HG03354 (cell line): ENCODE measurements around the gene NDST1.

Source experiments
- ATAC-seq: cut with Tn5 transposase; IDR thresholded peaks from one replicate; pipeline ENCODE4 v1.9.1; 2021; ENCODE audit warnings: mild to moderate bottlenecking; ENCODE audit not compliant: unreplicated experiment, poor library complexity, severe bottlenecking

NDST1 gene

GRCh38 chr5:150488519-150489359 lies 19.2 kb upstream of the NDST1 start:
- ATAC-seq: no peak

- ATAC-seq: peak; percentile 90
Measured at GRCh38 chr5:150489360-150490295, 18.3 kb upstream of the NDST1 start.

- no peak for ATAC-seq
Measured at GRCh38 chr5:150490296-150490669, 17.6 kb upstream of the NDST1 start.

GRCh38 chr5:150490754-150491153 lies 17.2 kb upstream of the NDST1 start:
- ATAC-seq: no peak

GRCh38 chr5:150491876-150492275 lies 16.1 kb upstream of the NDST1 start:
- no peak for ATAC-seq

- ATAC-seq: no peak
Measured at GRCh38 chr5:150492621-150493020, 15.3 kb upstream of the NDST1 start.

GRCh38 chr5:150496098-150496497 lies 11.8 kb upstream of the NDST1 start:
- ATAC-seq: no peak

- no peak for ATAC-seq
Measured at GRCh38 chr5:150496534-150496933, 11.4 kb upstream of the NDST1 start.

GRCh38 chr5:150497274-150497988 lies 10.5 kb upstream of the NDST1 start:
- no peak for ATAC-seq

- no peak for ATAC-seq
Measured at GRCh38 chr5:150497989-150498317, 10.0 kb upstream of the NDST1 start.

- no peak for ATAC-seq
Measured at GRCh38 chr5:150498501-150498900, 9.4 kb upstream of the NDST1 start.

GRCh38 chr5:150498971-150499370 lies 9.0 kb upstream of the NDST1 start:
- no peak for ATAC-seq

GRCh38 chr5:150499437-150499956 lies 8.4 kb upstream of the NDST1 start:
- peak; percentile 68 for ATAC-seq

- no peak for ATAC-seq
Measured at GRCh38 chr5:150500328-150500841, 7.5 kb upstream of the NDST1 start.

- ATAC-seq: no peak
Measured at GRCh38 chr5:150500905-150501304, 7.0 kb upstream of the NDST1 start.

GRCh38 chr5:150502106-150502505 lies 5.8 kb upstream of the NDST1 start:
- ATAC-seq: no peak

- ATAC-seq: no peak
Measured at GRCh38 chr5:150502847-150503246, 5.1 kb upstream of the NDST1 start.

- no peak for ATAC-seq
Measured at GRCh38 chr5:150503386-150503785, 4.5 kb upstream of the NDST1 start.

GRCh38 chr5:150503977-150504620 lies 3.8 kb upstream of the NDST1 start:
- ATAC-seq: no peak
